Measurements from ENCODE around the gene MAST2.

GRCh38 chr1:46039571-46040052 is 236.2 kb downstream of the MAST2 start:
- TF ChIP-seq FOS (IDR thresholded peaks at IDR 0.05; ENCODE audit: low read depth, low read length) (no peak), SMC3 (IDR thresholded peaks at IDR 0.05; ENCODE audit: low read depth, low read length) (no peak), POLR2A (IDR thresholded peaks at IDR 0.05; ENCODE audit: low read depth, low read length) (no peak), USF2 (IDR thresholded peaks at IDR 0.05; ENCODE audit: low read depth, low read length) (no peak), RAD21 (IDR thresholded peaks at IDR 0.05; ENCODE audit: low read length) (no peak), MAZ (IDR thresholded peaks at IDR 0.05; ENCODE audit: borderline replicate concordance, low read depth, low read length) (no peak), MXI1 (IDR thresholded peaks at IDR 0.05; ENCODE audit: borderline replicate concordance, low read depth, low read length) (no peak), RFX5 (IDR thresholded peaks at IDR 0.05; ENCODE audit: low read depth, low read length) (no peak), CEBPB (IDR thresholded peaks at IDR 0.05; ENCODE audit: low read depth, low read length) (no peak)
- TF ChIP-seq, protein P1, sequence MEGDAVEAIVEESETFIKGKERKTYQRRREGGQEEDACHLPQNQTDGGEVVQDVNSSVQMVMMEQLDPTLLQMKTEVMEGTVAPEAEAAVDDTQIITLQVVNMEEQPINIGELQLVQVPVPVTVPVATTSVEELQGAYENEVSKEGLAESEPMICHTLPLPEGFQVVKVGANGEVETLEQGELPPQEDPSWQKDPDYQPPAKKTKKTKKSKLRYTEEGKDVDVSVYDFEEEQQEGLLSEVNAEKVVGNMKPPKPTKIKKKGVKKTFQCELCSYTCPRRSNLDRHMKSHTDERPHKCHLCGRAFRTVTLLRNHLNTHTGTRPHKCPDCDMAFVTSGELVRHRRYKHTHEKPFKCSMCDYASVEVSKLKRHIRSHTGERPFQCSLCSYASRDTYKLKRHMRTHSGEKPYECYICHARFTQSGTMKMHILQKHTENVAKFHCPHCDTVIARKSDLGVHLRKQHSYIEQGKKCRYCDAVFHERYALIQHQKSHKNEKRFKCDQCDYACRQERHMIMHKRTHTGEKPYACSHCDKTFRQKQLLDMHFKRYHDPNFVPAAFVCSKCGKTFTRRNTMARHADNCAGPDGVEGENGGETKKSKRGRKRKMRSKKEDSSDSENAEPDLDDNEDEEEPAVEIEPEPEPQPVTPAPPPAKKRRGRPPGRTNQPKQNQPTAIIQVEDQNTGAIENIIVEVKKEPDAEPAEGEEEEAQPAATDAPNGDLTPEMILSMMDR (conservative IDR thresholded peaks at IDR 0.05; ENCODE audit: low read depth, low read length) = no peak

Data from IMR-90 (cell line).